GM21423 (cell line): ENCODE results near the gene LRRC8C.

Source experiments
- ATAC-seq: cut with Tn5 transposase; IDR thresholded peaks from one replicate; pipeline ENCODE4 v1.9.1; 2021; ENCODE audit warnings: mild to moderate bottlenecking, moderate library complexity; ENCODE audit not compliant: unreplicated experiment

LRRC8C gene

DNA sequence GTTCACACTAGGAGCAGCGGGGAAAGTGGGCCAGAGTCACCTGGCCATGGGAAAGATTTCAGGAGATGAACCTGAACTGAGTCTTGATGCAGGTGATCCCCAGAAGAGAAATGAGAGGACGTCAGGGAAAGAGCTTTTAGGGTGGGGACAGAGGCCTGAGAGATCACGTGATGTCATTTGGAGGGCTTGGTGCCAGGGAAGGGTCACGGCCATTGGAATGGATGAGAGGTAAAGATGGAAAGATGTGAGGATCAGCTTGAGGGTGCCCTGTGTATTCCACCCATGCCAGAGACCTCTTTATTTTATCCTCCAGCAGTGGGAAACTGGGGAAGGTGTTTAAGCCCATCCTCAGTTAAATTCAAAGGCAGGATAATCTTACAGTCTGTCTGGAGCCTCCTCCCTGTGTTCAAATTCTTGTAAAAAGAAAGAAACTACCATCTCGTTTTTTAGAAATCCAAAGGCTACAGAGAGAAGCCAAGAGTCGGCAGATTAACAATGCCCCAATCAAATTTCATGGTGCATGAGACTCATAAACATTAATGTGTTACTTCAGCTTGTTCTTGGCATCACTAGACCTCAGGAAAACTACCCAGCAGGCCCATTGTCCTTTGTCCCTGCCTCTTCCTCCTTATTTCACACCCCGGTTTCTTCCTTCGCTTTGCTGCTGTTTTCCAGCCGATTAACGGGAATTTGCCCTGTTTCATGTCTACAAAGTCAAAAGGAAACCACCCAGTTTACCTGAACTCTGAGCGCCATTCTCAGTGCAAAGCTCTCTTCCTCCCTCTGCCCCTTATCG is 94.8 kb downstream of the LRRC8C start:
- no peak for ATAC-seq

DNA sequence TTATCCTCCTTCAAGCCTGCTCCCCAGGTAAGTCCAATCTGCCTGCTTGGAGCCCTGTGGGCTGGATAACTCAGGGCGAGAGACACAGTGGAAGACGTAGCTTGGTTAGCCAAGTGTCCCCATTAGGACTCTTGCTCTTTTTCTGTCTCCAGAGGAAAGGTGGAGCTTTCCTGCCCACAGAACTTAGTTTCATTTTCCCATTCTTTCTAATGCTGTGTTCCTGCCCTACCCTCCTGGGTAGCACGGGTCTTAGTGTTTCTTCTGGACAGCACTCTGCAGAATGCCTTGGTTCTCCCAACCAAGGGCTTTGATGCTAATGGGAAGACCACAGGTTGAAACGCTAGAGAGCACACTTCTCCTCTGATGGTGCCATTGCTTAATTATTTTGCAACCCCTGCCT is 95.5 kb downstream of the LRRC8C start:
- no peak for ATAC-seq

DNA sequence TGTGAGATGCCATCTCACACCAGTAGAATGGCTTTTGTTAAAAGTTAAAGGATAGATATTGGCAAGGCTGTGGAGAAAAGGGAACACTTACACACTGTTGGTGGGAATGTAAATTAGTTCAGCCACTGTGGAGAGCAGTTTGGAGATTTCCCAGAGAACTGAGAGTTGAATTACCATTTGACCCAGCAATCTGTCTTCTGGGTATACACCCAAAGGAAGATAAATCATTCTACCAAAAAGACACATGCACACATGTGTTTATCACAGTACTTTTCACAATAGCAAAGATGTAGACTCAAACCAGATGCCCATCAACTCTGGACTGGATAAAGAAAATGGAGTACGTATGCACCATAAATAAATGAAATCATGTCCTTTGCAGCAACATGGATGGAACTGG is 99.3 kb downstream of the LRRC8C start:
- ATAC-seq: no peak

DNA sequence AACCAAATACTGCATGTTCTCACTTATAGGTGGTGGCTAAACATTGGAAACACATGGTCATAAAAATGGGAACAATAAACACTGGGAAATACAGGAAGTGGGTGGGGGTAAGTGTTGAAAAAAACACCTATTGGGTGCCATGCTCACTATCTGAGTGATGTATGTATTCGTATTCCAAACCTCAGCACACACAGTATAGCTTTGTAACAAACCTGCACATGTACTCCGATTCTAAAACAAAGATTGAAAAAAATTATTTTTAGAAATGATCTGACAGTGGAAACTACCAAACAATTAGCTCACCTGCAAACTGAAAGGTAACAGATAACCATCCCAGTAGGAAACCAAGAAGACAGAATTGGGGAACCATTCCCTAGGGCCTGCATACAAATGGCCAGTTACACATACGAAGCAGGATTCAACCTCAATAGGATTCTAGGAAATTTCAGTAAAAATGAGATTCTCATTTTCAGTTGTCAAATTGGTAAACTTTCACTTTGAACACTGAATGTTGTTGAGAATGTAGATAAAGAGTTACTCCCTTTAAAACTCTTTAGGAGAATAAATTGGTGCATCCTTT is 99.8 kb downstream of the LRRC8C start:
- no peak for ATAC-seq

DNA sequence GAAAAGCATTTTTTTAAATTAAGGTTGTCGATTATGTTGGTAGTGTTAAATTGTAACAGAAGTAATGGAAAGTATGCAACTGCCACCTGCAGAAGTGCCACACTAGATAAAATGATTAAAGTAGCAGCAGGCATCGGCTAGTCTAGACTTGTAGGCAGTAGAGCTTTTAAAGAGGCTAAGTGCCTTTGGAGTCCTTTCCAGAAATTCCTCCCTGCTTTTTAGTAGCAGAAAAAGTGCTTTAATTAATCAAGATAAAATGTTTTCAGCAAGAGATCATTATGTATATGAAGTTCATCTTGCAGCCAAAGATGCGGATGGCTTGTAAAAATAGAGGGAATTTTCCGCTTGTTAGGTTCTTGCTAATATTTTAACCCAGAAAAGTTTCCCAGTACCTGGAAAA is 100.8 kb downstream of the LRRC8C start:
- no peak for ATAC-seq

DNA sequence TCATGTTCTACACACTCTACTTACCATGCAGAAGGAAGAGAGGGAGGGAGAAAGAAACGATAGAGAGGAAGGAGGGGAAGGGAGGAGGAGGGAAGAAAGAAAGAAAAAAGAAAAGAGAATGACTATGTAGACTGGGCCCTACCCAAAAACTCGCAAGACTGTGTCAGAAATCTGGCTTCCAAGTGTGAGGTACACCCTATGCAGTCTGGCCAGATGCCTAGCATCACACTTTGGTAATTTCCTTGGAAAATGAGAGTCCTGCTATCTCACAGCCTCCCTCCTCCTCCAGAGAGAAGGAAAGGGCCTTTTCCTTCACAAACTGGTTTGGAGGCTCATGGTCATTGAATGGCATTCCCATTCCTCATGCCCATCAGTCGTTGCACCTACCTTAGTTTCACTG is 101.5 kb downstream of the LRRC8C start:
- ATAC-seq: no peak

DNA sequence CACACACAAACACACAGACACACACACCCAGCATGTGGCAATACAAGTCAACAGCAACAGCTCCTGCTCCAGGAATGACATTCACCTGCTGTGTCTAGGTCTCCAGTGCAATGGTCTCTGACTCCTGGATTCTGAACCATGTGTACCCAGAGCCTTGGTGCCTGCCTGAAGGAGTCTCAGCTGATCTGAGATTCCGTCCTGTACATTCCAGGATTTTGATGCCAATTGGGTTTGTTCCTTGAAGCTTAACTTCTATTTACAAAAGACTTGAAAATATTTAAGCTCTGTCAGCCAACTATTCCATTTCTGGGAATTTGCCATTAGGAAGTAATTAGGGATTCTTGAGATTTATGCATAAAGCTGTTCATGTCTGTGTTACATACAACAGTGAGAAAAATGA is 102.6 kb downstream of the LRRC8C start:
- ATAC-seq: no peak

DNA sequence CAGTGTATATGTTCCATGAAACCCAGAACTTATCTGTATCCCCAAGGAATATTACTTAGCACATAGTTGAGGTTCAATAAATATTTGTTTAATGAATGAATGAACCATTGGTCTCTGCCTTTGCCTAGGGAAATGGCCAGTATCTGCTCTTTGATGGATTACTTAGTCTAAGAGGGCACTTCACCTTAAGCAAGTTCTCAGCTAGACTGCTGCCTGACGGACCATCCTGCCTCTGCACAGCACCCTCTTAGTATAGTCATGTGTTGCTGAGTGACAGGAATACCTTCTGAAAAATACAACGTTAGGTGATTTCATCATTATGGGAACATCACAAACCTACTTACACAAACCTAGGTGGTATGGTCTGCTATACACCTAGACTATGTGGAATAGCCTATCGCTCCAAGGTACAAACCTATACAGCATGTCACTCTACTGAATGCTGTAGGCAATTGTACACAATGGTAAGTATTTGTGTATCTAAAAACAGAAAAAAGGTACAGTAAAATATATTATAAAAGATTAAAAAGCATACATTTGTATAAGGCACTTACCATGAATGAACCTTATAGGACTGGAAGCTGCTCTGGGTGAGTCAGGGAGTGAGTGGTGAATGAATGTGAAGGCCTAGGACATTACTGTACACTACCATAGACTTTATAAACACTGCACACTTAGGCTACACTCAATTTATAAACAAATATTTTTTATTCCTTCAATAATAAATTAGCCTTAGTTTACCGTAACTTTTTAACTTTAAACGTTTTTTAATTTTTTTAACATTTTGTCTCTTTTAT is 104.2 kb downstream of the LRRC8C start:
- no peak for ATAC-seq

DNA sequence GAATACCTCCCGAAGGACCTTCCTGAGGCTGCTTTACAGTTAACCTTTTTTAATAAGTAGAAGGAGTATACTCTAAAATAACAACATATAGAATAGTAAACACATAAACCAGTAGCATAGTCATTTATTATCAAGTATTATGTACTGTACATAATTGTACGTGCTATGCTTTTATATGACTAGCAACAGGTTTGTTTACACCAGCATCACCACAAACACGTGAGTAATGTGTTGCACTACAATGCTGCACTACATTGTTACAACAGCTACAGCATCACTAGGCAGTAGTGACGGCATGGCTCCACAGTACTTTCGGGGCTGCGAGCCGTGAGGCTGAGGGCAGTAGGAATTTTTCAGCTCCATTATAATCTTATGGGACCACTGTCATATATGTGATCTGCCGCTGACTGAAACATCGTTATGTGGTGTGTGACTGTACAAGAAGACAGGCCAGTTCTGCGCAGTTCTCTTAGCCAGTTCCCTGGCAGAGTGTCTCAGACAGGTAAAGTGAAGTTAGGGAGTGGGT is 105.1 kb downstream of the LRRC8C start:
- no peak for ATAC-seq

DNA sequence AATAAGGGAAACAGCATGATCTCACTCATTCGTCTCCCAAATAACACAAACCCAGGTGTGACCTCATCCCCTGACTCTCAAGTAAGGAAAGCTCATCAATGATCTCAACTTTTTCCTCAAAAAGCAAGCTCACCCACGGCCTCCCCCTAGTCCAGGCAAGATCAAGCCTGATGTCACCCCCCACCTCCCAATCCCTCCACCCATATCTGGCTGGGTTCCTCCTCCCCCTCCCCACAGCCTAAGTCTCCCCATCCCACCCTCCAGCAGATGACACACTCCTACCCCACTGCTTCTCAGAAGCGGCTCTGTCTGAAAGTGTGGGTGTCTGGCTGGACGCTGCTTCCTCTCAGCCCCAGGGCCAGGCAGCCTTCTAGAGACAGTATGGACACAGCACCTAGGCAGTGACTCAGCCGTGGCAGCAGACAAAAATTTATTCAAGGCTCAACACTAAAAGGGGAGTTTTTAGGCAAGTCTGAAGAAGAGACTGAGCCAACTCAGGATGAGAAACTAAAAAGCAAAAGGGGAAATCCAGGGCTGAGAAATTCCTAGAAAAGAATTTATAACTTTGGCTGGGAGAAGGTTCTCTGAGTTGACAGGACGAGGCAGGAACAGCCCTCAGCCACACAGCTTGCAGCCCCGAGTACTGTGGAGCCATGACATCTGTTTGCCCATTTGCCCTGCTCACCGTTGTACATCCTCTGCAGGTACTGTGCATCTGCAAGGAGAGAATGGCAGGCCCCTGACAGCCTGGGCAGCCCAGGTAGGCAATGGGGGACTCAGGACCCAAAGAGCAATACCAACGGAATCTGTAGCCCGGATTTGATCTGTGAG is 106.3 kb downstream of the LRRC8C start:
- ATAC-seq: peak; percentile 48

DNA sequence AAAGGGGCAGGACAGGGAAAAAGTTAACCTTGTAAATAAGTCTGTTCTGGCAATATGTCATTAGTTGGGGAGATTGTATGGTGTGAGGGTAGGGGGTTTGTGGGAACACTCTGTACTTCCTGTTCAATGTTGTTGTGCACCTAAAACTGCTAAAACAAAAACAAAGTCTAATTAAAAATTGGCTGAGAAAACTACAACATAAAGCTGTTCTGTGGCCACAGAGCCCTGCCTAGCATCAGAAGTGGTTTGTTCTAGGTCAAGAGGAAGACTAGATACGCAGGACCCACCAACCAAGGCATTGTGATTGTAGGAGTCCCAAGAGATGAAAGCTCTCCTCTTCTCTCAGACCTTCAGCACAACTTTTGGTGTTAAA is 106.9 kb downstream of the LRRC8C start:
- no peak for ATAC-seq

DNA sequence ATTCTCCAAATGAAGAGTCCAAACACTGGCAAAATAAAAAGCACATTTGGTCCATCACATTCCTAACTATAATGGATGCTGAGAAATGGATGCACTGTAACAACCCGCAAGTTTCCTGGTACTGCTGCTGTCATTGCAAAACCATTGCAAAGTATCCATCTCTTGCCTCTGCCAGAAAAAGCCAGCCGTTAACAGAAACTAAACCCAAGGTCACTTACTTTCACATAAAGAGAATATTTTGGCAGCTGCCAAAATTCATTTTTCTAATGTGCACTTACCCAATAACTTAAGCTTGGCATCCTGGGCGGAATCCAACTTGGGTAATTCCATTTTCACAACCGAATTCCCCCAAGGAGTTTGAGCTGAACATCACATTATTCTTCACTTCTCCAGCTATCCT is 110.9 kb downstream of the LRRC8C start:
- no peak for ATAC-seq

DNA sequence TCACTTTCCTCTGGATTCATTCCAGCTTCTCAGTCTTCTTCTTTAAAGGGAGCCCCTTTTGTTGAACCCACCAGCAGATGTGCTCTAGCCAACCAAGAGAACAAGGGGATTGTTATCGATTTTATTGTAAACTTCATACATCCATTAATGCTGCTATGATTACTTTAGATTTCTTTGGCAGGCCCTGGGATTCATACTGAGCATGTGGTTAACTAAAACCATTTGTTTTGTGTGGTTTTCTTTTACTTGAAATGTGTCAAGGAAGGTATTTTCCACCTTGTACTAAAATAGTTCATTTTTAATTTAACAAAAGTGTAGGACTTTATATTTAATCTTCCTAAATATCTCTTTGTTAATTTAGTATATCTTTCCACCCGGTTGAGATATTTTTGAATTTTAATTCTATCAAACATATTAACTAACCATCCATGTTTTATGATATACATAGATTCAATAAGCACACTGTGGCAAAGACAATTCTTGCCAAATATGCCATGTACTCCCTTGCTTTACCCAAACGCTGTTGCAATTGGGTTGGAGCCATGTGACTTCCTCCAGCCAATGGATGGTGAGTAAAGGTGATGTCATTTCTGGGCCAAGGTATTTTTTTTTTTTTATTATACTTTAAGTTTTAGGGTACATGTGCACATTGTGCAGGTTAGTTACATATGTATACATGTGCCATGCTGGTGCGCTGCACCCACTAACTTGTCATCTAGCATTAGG is 113.7 kb downstream of the LRRC8C start:
- ATAC-seq: no peak

DNA sequence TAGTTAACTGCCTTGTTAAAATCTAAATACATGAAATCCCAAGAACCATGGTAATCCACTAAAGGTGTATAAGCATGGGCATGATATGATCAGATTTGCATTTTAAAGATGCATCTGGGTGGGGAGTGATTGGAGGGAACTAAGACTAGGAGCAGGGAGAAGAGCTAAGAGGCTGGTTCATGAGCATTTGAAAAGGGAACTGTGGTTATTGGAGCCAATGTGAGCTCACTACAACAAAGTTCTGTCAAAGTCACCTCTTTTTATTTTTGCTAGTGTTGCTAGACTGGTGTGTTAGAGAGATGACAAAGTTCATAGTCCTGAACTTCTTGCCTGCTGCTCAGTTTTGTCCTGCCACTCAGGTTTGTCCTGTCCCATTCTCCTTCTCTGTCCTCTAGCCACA is 120.8 kb downstream of the LRRC8C start:
- ATAC-seq: no peak

DNA sequence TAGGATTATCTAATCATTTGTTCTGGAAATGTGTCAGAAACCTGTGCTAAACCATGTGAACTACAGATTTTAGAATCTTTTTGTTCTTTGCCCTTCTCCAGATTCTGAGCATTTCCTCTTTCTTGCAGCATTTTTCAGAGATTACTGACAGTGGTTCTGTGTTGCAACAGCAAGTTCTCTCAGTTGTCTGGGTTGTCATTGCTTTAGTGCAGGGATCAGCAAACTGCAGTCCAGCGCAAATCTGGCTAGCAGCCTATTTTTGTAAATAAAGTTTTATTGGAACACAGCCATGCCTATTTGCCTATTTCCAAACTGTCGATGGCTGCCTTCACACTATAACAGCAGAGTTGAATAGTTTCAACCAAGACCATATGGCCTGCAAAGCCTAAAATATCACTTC is 121.6 kb downstream of the LRRC8C start:
- ATAC-seq: no peak

DNA sequence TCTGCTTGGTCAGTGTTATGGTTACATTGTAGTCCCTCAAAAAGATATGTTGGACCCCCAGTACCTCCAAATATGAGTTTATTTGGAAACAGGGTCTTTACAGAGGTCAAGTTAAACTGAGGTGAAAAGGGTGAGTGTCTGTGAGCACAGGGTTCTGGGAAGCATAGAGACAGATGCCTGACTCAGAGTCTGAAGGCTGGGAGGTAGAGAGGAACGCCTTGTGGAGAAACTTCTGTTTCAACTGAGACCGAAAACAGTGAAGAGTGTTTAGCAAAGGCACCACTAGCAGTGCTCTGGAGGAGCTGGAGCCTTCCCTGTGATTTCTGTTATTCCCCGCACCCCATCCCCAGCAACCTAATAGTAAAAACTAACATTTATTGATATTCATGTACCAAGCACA is 122.7 kb downstream of the LRRC8C start:
- no peak for ATAC-seq

DNA sequence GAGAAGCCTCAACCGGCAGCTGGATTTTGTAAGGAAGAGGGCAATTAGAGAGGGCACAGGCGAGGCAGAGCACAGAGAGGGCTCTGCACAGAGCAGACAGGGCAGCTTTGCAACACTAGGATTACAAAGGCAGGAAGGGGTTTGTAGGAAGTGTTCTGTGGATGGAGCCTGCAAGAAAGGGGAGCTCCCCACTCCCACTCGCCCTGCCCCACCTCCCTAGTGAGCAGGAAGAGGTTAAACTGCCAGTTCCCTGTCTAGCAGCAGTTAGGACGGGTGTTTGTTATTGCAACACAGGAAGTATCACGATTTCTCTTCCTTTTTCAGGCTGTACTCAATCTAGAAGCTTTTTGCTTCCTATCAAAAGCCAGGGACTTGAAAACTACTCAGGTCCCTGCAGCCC is 124.6 kb downstream of the LRRC8C start:
- no peak for ATAC-seq

DNA sequence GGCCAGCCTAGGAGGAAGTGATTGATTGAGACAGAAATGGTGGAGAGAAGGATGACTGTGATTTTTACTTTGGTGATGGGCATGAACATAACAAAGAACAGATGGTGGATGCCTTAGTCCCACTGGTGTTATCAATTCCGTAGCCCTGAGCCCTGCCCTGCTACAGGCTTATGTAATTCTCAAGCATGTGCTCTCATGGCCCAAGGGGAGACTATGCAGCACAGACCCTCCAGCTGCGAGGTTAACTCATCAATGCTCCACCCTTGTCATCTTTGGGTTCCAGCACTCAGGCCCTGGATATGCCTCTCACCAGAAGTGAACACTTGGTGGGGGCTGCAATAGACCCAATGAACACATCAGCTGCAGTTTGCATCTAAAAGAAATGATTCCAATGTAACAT is 125.2 kb downstream of the LRRC8C start:
- no peak for ATAC-seq

DNA sequence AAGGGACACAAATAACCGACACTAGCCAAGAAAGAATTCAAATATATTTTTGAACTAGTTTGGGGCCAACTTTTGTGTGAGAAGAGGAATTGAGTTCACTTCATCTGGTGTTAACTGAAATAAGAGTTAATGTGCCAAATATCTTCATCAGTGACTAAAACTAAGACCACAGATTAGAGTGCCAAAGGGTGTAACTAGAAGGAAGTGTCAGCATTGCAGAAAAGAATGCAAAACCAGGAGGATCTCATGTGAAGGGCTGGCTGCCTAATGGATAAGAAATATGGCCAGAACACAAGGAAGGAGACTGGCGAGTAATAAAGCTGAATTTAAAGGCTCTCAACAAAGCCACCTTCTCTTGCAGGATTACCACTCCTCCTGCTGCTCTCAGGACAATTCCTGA is 126.1 kb downstream of the LRRC8C start:
- no peak for ATAC-seq

DNA sequence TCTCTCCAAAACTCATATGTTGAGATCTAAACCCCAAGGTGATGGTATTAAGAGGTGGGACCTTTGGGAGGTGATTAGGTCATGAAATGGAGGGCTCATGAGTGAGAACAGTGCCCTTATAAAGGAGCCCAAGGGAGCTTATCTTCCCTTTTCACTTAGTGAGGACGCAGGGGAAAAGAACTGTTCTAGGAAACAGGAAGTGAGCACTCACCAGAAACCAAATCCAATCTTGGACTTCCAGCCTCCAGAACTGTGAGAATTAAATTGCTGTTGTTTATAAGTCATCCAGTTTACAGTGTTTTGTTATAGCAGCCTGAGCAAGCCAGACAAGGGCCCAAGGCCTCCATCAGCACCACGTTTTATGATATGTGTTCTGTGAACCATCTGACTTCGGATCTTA is 127.6 kb downstream of the LRRC8C start:
- ATAC-seq: no peak
